IMR-90 (cell line): ENCODE data around the gene PPP6R1.

Source experiments
- CTCF ChIP-seq: conservative IDR thresholded peaks from 2 replicates; pipeline ENCODE4 v1.5.1; 2012; ENCODE audit warnings: mild to moderate bottlenecking, low read depth, low read length, improper control_type of control experiment
- MAZ ChIP-seq: IDR thresholded peaks from 2 replicates; pipeline ENCODE4 v1.6.1; 2012; ENCODE audit warnings: low read depth, mild to moderate bottlenecking, low read length, improper control_type of control experiment, moderate library complexity, borderline replicate concordance
- MXI1 ChIP-seq: IDR thresholded peaks from 2 replicates; pipeline ENCODE4 v1.6.1; 2012; ENCODE audit warnings: low read depth, mild to moderate bottlenecking, low read length, moderate library complexity, borderline replicate concordance
- POLR2A ChIP-seq: IDR thresholded peaks from 2 replicates; pipeline ENCODE4 v1.6.1; 2012; ENCODE audit warnings: mild to moderate bottlenecking, low read depth, low read length
- RAD21 ChIP-seq: IDR thresholded peaks from 2 replicates; pipeline ENCODE4 v1.6.1; 2012; ENCODE audit warnings: low read length, improper control_type of control experiment
- RCOR1 ChIP-seq: IDR thresholded peaks from 2 replicates; pipeline ENCODE4 v1.6.1; 2012; ENCODE audit warnings: mild to moderate bottlenecking, low read length, improper control_type of control experiment; ENCODE audit not compliant: insufficient replicate concordance

- no peak for TF ChIP-seq CTCF
- TF ChIP-seq RCOR1 = no peak
- TF ChIP-seq MXI1 = no peak
- TF ChIP-seq POLR2A = no peak
- TF ChIP-seq RAD21 = no peak
- TF ChIP-seq MAZ = no peak
Measured at GRCh38 chr19:55199620-55200204, 59.1 kb downstream of the PPP6R1 start.
